HUES64 (cell line): Measurements from ENCODE around the gene GRB7.

Experiments used
- H3K27ac ChIP-seq: 2 replicates; pipeline ENCODE4 v1.7.0; 2013; ENCODE audit warnings: low read depth, low read length, inconsistent platforms
- H3K27me3 ChIP-seq: 2 replicates; pipeline ENCODE4 v1.6.1; 2013; ENCODE audit warnings: mild to moderate bottlenecking, low read length; ENCODE audit not compliant: insufficient read depth
- H3K36me3 ChIP-seq: 2 replicates; pipeline ENCODE4 v1.6.1; 2013; ENCODE audit warnings: mild to moderate bottlenecking, low read length; ENCODE audit not compliant: insufficient read depth
- H3K4me1 ChIP-seq: 2 replicates; pipeline ENCODE4 v1.6.1; 2013; ENCODE audit warnings: mild to moderate bottlenecking, low read length, moderate library complexity; ENCODE audit not compliant: insufficient read depth
- H3K4me3 ChIP-seq: 2 replicates; pipeline ENCODE4 v1.5.1; 2013; ENCODE audit warnings: mild to moderate bottlenecking, low read length, moderate library complexity
- H3K9ac ChIP-seq: 2 replicates; pipeline ENCODE4 v1.6.1; 2013; ENCODE audit warnings: mild to moderate bottlenecking, low read depth, low read length
- H3K9me3 ChIP-seq: 2 replicates; pipeline ENCODE4 v1.6.1; 2013; ENCODE audit warnings: low read depth, low read length; ENCODE audit not compliant: insufficient read depth
- WGBS: fragments of 150-250, 120-280 bp; methylation state at CpG from one replicate; pipeline ENCODE4 v1.1.7; 2013; ENCODE audit warnings: missing lambda C conversion rate; 5-methylcytosine and 5-hydroxymethylcytosine counted together

Gene GRB7

GRCh38 chr17:39737206-39737759 lies 455 bp upstream of the GRB7 start:
- Histone ChIP-seq H3K36me3 (peaks cover 5% of the 10 kb centered on the region; the same call in 1 of the 2 replicates), H3K27me3 (peaks cover 5% of the 10 kb centered on the region; the same call in 1 of the 2 replicates), H3K27ac (no peak overlapping the region), H3K9me3 (no peaks in the 10 kb centered on the region), H3K4me1 (peaks cover 16% of the 10 kb centered on the region), H3K4me3 (peak overlapping the region; percentile 85), H3K9ac (peak overlapping the region; percentile 78; the same call in 1 of the 2 replicates)
- 55% methylated on average over 12 of the region's 13 CpGs for WGBS

- peak overlapping the region; percentile 94; the same call in 1 of the 2 replicates for H3K27ac ChIP-seq
- H3K36me3 ChIP-seq, result peaks cover 17% of the 10 kb centered on the region
- no peaks in the 10 kb centered on the region for H3K9me3 ChIP-seq
- WGBS, result 0% methylated on average over 13 of the region's 13 CpGs
- H3K4me1 ChIP-seq, result peaks cover 16% of the 10 kb centered on the region
- peak overlapping the region; percentile 78 for H3K9ac ChIP-seq
- peak overlapping the region; percentile 85 for H3K4me3 ChIP-seq
- peaks cover 5% of the 10 kb centered on the region; the same call in 1 of the 2 replicates for H3K27me3 ChIP-seq
These were observed 797 bp downstream of the GRB7 start for GRCh38 chr17:39738568-39738901.

GRCh38 chr17:39738983-39739884 lies 1.5 kb downstream of the GRB7 start:
- Histone ChIP-seq H3K9me3 (no peaks in the 10 kb centered on the region), H3K27me3 (peaks cover 5% of the 10 kb centered on the region; the same call in 1 of the 2 replicates), H3K9ac (peak overlapping the region; percentile 64), H3K4me3 (peak overlapping the region; percentile 85), H3K4me1 (peaks cover 16% of the 10 kb centered on the region), H3K36me3 (peaks cover 24% of the 10 kb centered on the region), H3K27ac (peak overlapping the region; percentile 94)
- 1% methylated on average over 28 of the region's 32 CpGs for WGBS

- Histone ChIP-seq H3K9me3 (no peaks in the 10 kb centered on the region), H3K4me1 (peaks cover 16% of the 10 kb centered on the region), H3K36me3 (peaks cover 31% of the 10 kb centered on the region), H3K9ac (peak overlapping the region; percentile 64), H3K27me3 (peaks cover 5% of the 10 kb centered on the region; the same call in 1 of the 2 replicates), H3K27ac (peak overlapping the region; percentile 94), H3K4me3 (peak overlapping the region; percentile 85)
- WGBS, result 13% methylated on average over 9 of the region's 9 CpGs
These were observed 2.2 kb downstream of the GRB7 start for GRCh38 chr17:39739885-39740356.

- Histone ChIP-seq H3K4me1 (peaks cover 16% of the 10 kb centered on the region), H3K9ac (peak overlapping the region; percentile 67), H3K27ac (peak overlapping the region; percentile 94)
These were observed 2.8 kb downstream of the GRB7 start for GRCh38 chr17:39740357-39741111.

GRCh38 chr17:39742126-39742855 lies 4.6 kb downstream of the GRB7 start:
- Histone ChIP-seq H3K27ac (no peak overlapping the region), H3K9me3 (no peaks in the 10 kb centered on the region), H3K4me1 (peaks cover 16% of the 10 kb centered on the region), H3K4me3 (no peak overlapping the region), H3K9ac (no peak overlapping the region), H3K36me3 (peaks cover 51% of the 10 kb centered on the region), H3K27me3 (peaks cover 5% of the 10 kb centered on the region; the same call in 1 of the 2 replicates)
- 94% methylated on average over 18 of the region's 18 CpGs for WGBS

More at GRCh38 chr17:39740357-39741111, 2.8 kb downstream of the GRB7 start:
- WGBS, result 12% methylated on average over 12 of the region's 16 CpGs
- Histone ChIP-seq H3K36me3 (peaks cover 37% of the 10 kb centered on the region), H3K4me3 (peak overlapping the region; percentile 85), H3K9me3 (no peaks in the 10 kb centered on the region), H3K27me3 (peaks cover 5% of the 10 kb centered on the region; the same call in 1 of the 2 replicates)

- peaks cover 5% of the 10 kb centered on the region; the same call in 1 of the 2 replicates for H3K27me3 ChIP-seq
- 95% methylated on average over 21 of the region's 21 CpGs for WGBS
- H3K36me3 ChIP-seq, result peaks cover 52% of the 10 kb centered on the region
- no peaks in the 10 kb centered on the region for H3K9me3 ChIP-seq
- no peak overlapping the region for H3K27ac ChIP-seq
- H3K4me1 ChIP-seq, result peaks cover 16% of the 10 kb centered on the region
- H3K4me3 ChIP-seq, result no peak overlapping the region
- no peak overlapping the region for H3K9ac ChIP-seq
These were observed 5.2 kb downstream of the GRB7 start for GRCh38 chr17:39742856-39743436.

GRCh38 chr17:39744075-39744835 lies 6.5 kb downstream of the GRB7 start:
- no peaks in the 10 kb centered on the region for H3K9me3 ChIP-seq
- peaks cover 52% of the 10 kb centered on the region for H3K36me3 ChIP-seq
- H3K27ac ChIP-seq, result no peak overlapping the region
- WGBS, result 94% methylated on average over 16 of the region's 16 CpGs
- H3K9ac ChIP-seq, result no peak overlapping the region
- H3K4me1 ChIP-seq, result peaks cover 16% of the 10 kb centered on the region
- no peak overlapping the region for H3K4me3 ChIP-seq
- no peaks in the 10 kb centered on the region for H3K27me3 ChIP-seq

GRCh38 chr17:39744836-39745215 lies 7.1 kb downstream of the GRB7 start:
- H3K36me3 ChIP-seq, result peaks cover 52% of the 10 kb centered on the region
- no peak overlapping the region for H3K4me3 ChIP-seq
- no peaks in the 10 kb centered on the region for H3K27me3 ChIP-seq
- H3K27ac ChIP-seq, result no peak overlapping the region
- H3K4me1 ChIP-seq, result peaks cover 16% of the 10 kb centered on the region
- H3K9ac ChIP-seq, result no peak overlapping the region
- 92% methylated on average over 8 of the region's 8 CpGs for WGBS
- H3K9me3 ChIP-seq, result no peaks in the 10 kb centered on the region
